ENCODE measurements around the gene STXBP6. TPM values are rescaled to one million over a fixed set of nuclear protein-coding genes. Genes with fewer than 3 reads are reported as not detected.

STXBP6 gene
- total RNA-seq, 1 donor from 2014 or later, result not detected

GRCh38 chr14:24766434-24766833, 283.5 kb downstream of the STXBP6 start:
- no peak overlapping the region for H3K27ac Mint-ChIP-seq
- H3K4me3 Mint-ChIP-seq, result no peak overlapping the region
- no peak for DNase-seq
- intact Hi-C loops (cut with micrococcal nuclease), result no loop called here
- peaks cover 8% of the 10 kb centered on the region for H3K27me3 Mint-ChIP-seq
- peaks cover 6% of the 10 kb centered on the region for H3K9me3 Mint-ChIP-seq
- H3K36me3 Mint-ChIP-seq (ENCODE audit: low read depth), result no peaks in the 10 kb centered on the region
- no peaks in the 10 kb centered on the region for H3K4me1 Mint-ChIP-seq

- Mint-ChIP-seq H3K9me3 (peaks cover 6% of the 10 kb centered on the region), H3K4me3 (no peak overlapping the region), H3K4me1 (no peaks in the 10 kb centered on the region), H3K36me3 (ENCODE audit: low read depth) (no peaks in the 10 kb centered on the region), H3K27me3 (peaks cover 6% of the 10 kb centered on the region), H3K27ac (no peak overlapping the region)
- DNase-seq, result no peak
- intact Hi-C loops (cut with micrococcal nuclease), result no loop called here
Measured at GRCh38 chr14:24761141-24761540, 288.8 kb downstream of the STXBP6 start.

All from activated CD4-positive, alpha-beta T cell treated with anti-CD3 and anti-CD28 coated beads, Interleukin-2, amount 10 ng/mL, durations not matched to agents 24 days and 14 days (primary cell).